NCI-H446 treated with DMSO at 0.1 percent for 48 hours (cell line): ENCODE measurements around the gene PTPRN2.

Experiments used
- DNase-seq: peaks from one replicate; lab custom pipeline; 2025; lab: John Stamatoyannopoulos, UW

The PTPRN2 gene

DNA sequence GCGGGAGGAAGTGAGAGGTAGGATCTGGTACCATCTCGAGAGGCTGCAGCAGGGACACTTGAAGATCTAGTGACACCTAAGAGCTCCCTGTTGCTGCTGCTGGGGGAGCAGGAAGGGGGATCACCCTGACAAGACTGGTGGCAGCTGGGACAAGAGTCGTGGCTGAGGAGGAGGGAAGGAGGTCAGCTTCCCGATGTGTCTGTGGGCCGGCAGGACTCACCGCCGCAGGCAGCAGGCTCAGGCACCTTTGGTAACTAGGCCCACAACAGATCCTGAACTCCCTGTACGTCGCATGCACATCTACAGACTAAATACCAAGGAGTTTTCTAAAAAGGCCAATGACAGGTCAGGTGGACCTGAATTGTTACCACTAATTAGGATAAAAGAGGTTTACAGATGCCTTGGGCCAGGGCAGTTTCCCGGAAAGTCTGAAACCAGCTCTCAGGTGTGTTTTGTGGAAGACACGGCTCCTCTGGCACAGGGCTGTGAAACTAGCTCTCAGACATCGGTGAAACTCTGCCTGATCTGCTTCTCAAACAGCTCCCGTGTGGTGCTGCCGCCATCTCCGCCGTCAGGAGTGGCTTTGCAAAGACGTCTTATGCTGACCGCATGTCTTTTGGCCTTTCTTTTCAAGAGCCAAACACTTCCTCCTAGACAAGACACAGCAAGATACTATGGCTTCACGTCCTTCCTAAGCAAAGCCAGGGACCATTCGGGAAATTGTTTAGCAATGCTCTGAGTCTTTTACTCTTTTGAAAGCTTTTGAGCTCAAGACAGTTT lies 609.7 kb downstream of the PTPRN2 start:
- DNase-seq: no peak

DNA sequence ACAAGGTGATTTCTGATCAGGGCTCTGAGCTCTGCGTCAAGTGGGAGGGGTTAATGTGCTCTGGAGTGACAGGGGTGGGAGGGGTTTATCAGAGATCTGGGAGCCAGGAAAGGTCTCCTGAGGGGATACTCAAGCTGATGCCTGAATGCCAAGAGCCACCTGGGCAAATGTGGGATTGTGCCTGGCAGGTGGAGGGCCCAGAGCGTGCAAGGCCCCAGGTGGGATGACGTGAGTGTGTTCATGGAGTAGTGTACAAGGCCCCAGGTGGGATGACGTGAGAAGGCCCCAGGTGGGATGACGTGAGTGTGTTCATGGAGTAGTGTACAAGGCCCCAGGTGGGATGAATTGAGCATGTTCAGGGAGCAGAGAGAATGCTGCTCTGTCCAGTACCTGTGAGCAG lies 610.3 kb downstream of the PTPRN2 start:
- no peak for DNase-seq

DNA sequence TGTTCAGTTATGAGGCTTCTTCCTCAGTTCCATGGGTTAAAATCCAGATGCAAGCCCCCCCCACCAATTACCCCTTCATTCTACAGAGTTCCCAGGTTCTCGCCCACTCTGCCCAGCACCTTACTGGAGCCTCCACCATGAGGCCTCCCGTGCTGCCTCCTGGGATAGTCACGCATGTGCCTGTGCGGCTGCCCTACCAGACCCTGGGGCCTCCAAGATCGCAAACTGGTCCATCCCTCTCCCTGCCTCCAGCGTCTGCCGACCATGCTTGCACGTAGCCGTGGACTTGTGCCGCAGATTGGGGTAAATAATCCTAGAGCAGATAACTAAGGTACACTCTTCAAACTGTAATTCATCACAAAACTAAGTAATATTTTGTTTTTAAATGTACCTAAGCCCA lies 611.2 kb downstream of the PTPRN2 start:
- no peak for DNase-seq

DNA sequence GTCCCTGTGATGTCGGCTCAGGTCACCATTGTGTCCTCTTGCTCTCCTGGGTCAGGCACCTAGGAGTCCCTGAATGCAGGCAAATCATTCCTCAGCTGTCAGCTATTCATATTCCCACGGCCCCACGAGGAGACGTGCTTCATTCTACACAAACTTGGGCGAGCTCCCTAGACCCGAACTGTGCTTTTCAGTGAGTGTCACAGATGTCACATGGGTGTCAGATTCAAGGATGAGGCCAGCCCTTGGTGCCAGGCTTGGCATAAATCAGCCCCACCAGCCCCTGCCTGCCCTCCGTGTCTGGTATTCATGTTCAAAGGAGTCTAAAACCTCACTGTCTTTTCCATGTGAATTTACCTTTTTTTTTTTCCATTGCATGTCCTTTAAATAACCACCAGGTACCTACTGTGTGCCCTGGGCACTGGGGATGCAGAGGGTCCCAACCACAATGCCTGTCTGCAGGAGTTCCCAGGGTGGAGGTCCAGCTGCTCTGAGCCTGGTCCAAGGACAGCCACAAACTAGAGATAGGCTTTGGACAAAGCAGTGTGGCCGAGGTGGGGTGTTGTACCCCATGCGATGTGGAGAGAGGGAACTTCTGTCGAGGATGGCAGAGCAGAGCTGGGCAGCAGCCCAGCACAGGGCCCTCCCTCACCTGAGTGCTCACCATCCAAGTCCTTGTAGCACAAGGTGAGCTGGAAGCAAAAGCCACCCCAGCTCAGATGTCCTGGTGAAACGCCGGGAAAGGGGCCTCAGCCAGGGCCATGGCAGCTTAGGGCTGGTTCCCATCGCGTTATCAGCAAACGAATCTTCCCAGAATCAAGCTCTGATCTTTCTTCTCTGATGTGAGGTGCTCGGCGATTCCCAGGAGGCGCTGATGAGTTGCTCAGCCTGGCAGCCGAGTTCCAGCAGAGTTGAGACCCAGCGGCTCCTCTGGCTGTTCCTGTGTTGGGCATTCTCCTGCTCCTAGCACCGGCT lies 611.9 kb downstream of the PTPRN2 start:
- DNase-seq: no peak

DNA sequence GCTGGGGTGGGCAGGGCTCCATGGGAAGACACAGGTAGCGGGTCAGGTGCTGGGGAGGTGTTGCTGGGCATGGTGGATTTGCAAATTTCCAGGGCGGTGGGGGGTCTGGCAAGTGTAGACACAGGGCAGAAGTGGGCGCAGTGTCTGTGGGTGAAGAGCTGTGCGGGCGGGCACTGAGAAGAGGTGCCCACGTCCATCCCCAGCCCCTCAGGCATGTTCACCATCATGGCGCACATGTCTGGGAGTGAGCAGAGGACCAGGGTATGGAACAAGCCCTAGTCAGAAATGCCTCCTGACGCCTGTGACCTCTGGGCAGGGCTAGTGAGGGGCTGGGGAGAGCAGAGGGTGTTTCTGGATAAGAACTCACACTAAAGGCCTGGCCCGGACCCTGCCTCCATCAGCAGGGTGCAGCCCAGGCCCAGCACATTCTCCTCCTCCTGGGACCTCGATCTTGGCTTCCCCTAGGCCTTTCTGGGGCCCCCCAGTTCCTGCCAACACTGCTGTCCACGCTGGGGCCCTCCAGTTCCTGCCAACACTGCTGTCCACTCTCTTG lies 612.9 kb downstream of the PTPRN2 start:
- no peak for DNase-seq

DNA sequence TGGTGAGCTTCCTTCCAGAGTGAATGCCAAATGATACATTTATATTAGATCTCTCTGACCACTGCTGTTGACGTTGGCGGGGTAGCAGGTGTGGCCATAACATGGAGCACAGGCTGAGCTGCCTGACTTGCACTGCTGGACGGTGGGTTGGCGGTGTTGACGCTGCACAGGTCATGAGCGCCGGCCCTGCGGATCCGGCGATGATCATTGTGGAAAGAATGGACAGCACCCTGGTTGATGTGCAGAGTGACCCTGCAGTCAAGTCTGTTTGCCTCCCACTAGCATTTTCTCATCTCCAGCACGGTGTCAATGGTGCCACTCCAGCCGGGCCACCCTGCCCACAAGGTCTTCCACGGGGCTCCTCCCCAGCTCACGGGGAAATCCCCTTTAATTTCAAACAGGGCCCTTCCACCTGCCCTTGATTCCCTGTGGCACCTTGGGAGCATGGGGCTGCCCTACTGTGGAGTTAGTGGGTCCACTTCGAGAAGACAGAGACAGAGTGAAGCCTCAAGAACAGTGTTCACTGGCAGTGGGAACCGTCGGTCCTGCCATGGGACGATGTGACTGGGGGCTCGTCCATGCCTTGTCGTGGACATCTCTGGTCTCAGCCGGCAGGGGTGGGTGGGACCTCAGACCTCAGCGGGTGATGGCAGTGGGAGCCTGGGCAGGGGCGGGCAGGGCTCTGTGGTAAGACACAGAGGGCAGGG lies 613.5 kb downstream of the PTPRN2 start:
- DNase-seq: no peak

DNA sequence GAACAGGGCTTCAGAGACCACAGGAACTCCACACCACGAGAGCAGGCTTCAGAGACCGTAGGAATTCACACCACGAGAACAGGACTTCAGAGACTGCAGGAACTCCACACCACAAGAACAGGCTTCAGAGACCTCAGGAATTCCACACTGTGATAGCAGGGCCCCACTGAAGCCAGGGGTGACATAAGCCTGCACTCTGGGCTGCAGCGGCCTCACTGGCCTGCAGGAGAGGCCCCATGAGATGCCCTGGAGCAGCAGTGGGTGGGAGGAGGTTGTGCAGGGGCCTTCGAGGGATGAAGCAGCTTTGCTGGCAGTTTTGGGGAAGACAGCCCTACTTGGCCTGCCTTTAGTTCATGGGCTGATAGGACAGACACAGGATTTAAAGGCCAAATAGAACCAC lies 614.7 kb downstream of the PTPRN2 start:
- DNase-seq: no peak

DNA sequence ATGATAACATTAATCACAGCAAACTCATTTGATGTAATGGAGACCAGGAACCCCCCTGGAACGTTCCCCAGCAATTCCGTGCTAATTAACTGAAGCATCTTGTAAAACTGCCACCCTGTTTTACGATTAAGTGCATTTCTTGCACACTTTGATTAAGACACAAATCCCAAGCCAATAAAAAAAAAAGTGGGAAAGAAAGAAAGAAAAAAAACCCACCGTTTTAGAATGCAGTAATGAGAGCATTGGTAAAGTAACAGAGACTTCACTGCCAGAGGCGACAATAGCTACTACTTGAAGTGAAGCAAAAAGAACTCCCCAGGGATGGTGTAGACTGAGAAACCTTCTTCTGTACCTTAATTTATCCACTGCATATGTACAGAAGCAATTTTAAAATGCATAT lies 616.1 kb downstream of the PTPRN2 start:
- no peak for DNase-seq

DNA sequence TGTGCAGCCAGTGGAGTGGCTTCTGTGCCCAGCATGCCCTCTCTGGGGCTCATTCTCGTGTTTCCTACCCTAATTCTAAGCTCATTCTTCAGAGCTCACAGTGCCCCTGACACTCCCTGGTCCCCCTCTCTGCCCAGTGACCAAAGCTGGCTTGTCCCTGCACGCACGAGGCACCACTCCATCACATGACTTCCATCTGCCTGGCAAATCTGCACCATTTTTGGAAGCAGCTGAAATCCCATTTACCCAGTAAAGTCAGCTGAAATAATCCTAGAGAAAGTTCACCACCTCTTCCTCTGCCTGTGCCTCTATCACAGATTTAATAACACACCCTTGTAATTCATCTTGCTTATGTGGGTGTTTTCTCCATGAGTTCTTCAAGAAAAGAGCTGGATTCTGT lies 616.9 kb downstream of the PTPRN2 start:
- DNase-seq: no peak

DNA sequence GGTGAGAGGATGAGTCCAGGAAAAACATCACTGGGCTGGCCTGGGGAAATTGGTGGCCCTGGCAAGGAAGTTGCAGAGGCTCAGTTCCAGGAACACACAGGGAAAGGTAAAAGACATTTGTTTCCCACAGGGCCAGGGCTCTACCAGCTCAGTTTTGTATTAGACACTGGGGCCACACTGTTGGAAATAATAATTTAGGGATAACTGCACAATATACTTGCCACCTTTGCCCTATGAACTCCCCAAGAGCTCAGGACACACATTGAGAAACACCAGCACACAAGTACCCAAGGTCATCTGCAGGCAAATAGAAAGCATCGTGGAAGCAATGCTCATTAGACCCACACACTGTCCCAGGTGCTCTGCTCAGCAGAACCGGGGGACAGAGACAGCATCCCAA lies 617.6 kb downstream of the PTPRN2 start:
- no peak for DNase-seq

DNA sequence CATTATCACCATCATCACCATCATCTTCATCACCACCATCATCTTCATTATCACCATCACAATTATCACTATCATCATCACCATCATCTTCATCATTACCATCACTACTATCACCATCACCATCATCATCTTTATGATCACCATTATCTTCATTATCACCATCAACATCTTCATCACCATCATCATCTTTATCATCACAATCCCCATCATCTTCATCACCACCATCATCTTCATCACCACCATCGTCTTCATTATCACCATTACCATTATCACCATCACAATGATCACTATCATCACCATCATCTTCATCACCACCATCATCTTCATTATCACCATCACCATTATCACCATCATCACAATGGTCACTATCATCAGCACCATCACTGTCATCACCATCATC lies 621.1 kb downstream of the PTPRN2 start:
- no peak for DNase-seq

DNA sequence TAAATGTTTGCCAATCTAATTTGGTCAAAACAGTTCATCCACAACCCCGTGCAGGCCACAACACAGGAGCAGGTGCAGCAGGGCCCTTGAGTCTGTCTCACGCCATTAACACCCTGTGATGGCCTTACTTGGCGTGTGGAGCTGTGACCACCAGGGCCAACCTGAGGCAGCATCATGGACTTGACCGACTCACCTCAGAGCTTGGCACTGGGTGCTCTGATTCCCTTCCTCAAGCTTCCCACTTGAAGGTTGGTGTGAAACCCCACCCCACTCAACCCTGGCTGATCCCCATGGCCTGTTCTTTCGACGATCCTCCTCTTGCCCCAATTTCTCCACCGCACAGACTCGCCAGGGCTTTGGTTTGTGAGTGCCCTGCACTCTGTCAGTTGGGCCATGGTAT lies 623.1 kb downstream of the PTPRN2 start:
- DNase-seq: no peak

DNA sequence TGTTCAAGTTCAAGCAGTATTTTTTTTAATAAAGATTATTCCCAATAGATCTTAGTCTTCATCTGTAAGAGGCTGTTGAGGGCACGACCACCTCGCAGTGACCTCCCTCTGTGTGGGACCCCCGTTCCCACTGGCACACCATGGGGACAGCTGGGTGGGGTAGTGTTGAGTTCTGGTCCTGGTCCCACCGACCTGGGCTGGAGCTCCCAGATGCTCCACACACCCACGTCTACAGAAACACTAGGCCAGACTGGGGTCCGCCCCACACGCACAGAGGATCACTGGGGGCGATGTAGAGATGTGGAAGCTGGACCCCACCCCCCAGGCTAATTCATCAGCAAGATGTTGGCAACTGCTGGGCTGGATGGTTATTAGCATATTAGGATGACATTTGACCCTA lies 623.6 kb downstream of the PTPRN2 start:
- no peak for DNase-seq

DNA sequence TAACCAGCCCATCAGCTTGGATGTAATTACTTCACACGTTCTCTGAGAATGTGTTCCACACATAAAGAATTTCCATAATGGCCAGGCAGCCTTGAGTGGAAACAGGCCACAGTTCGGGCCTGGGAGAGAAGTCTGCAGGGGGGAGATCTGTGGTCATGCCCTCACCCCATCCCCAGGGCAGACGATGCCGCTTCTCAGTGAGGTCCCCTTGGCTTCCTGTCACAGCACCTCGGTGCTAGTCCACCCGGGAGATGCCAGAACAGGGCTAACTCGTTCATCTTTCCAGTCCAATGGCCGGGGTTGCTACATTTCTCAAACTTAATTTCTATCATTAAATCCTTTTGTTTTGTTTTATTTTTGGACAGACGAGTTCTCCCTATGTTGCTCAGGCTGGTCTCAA lies 624.1 kb downstream of the PTPRN2 start:
- no peak for DNase-seq

DNA sequence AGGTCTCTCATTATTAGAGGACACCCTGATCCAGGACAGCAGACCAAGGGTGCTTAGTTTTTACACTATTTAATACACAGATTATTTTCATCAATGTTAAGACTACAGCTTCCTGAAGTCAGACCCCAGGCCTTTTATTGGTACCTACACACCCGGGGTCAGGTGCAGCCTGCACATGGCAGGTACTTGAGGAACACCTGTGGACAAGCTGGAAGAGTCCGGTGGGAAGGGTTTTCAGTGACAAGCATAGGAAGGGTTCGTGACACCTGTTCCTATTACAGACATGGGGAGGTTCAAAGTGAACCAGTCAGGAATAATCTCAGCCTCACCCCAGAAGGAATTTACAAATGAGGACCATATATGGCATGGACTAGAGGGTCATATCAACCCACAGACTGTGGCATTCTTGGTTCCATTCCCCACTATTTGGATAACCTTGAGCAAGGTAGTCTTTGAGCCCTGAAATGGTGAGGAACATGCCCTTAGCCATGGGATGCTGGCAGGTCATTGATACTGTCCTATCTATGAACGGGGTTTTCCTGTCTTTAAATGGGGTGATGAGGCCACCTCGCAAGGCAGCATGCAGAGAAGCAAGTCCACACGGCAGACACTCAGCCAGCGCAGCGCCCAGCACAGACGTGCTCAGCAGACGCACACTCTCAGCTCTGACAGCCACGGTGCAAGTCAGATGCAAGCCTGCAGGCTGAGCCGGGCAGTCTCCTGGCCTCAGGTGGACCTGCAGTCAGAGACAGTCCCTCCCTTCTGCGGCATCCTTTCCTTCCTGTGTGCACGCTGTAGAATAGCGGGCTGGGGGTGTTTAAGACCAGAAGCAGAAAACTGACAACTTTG lies 624.9 kb downstream of the PTPRN2 start:
- DNase-seq: no peak

DNA sequence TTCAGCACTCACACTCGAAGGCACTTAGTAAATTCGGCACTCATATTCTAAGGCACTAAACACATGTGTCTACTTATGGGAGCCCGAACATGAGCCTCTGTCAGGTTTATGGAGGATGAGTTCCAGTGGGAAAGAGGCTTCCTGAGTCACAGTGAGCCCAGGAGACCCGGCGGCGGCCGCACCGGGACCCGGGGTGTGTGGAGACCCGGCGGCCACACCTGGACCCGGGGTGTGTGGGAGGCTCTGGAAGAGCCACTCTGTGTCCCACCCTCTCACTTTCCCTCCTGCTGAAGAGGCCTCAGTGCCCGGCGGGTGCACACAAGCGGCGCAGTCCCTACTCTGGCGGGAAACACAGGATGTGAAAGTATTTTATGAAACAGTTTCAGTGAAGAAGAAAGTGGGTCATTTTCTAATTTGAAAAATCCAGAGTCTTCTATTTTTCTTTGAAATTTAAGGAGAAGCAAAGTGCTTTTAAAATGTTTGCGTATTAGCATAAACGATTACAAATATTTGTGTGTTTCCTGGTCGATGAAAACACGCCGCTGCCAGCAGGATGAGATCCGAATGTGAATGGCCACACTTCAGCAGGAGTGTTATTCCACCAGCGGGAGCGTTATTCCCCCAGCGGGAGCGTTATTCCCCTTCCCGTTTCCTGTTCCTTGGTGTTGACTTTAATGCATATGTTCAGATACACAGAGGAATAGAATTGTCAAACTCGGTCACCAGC lies 625.7 kb downstream of the PTPRN2 start:
- DNase-seq: no peak

DNA sequence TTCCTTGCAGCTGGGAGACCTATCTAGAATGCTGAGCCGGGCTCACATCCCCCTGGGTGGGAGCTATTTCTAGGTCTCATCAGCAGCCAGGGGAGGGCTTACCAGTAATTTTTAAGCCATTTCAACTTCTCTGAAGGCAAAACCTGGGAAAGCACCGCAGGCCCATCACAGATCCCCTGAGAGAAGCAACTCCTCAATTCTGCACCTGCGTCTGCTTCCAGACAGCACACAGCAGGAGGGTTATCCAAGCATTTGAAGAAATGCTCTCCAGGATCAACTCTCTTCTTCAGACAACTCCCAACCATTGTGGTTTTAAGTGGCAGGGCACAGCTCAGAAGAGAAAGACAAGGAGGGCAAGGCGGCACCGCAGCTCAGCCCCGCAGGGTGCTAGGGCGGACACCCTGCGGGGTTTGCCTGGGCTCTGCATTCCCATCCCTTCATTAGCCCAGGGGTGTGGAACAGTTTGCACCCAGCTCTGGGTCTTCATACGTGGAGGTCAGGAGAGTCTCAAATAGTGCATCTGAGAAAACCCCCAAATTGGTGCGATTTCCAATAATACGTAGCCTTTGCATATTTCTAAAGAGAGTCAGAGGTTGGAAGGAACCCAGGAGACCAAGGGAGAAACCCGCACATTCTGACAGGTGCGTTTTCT lies 632.1 kb downstream of the PTPRN2 start:
- no peak for DNase-seq

DNA sequence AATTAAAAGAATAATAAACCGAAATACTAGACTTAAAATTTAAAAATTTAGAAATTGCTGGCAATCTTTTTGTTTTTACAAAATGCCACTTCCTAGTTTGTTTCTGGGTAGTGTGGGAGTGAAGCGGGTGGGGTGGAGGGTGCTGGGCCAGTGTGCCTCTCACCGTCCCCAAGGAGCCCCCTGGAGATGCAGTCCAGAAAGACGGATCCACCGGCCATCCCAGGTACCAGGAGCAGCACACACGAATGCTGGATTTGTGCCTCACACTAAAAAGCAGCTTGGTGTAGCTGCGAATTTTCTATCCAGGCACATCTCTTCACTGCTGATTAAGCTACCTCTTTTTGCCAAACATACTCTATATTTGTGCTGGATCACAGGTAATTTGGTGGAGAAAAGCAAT lies 632.7 kb downstream of the PTPRN2 start:
- no peak for DNase-seq

DNA sequence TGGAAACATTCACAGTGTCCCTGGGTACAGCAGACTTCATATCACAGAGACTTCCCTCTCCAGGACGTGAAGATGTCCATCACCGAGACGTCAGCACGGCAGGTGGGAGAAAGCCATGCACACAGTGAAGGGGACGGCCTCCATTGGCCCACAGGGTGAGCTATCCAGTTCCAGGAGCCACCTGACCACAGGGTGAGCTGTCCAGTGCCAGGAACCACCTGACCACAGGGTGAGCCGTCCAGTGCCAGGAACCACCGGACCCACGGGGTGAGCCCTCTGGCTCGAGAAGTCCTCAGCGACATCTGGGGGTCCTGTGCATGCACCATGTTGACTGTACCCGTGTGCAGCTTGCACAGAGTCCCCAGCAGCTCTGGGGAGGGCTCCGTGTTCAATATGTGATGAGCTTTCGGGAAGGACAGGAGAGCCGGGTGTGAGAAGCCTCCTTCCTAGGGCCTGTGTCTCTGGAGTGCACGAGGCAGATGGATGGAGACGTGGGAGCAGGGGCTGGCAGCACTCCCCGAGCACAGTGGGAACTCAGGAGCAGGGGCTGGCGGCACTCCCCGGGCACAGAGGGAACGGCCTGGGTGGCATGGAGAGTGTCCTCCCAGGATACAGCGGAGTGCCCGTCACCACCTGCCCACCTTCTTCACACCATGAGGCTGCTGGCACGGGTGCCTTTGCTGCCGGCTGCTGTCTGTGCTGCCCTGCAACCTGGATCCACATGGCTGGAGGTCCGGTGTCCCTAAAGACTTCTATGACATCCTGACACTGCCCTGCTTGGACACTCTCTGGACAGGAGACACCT lies 634.6 kb downstream of the PTPRN2 start:
- DNase-seq: no peak
